ENCODE measurements around the gene ZNF496. TPM values are rescaled to one million over a fixed set of nuclear protein-coding genes. Genes with fewer than 3 reads are reported as not detected.

The ZNF496 gene
- total RNA-seq, 6 experiments from 2014 or later: 3.7 to 5.8 (median 5.3) TPM

GRCh38 chr1:247273013-247273412 is 58.7 kb downstream of the ZNF496 start:
- ATAC-seq: no peak
- TF ChIP-seq CTCF (IDR thresholded peaks at IDR 0.05) (no peak), POLR2A (IDR thresholded peaks at IDR 0.05) (no peak)
- intact Hi-C loops (cut with DNase I): no loop called here
- Histone ChIP-seq H3K36me3 (no peaks in the 10 kb centered on the region), H3K27me3 (no peaks in the 10 kb centered on the region), H3K27ac (no peak overlapping the region), H3K4me3 (no peak overlapping the region), H3K9me3 (no peaks in the 10 kb centered on the region), H3K4me1 (peaks cover 0 to 7% (median 0%) of the 10 kb centered on the region in 4 donors)
- DNase-seq: no peak
- 40% methylated on average over 1 of the region's 1 CpG for WGBS (ENCODE audit: insufficient coverage, low coverage, low lambda C conversion rate, missing lambda C conversion rate)

GRCh38 chr1:247270003-247270402 is 61.7 kb downstream of the ZNF496 start:
- H3K9me3 ChIP-seq: no peaks in the 10 kb centered on the region
- H3K36me3 ChIP-seq: no peaks in the 10 kb centered on the region
- H3K4me1 ChIP-seq: peaks cover 0 to 7% (median 0%) of the 10 kb centered on the region in 4 donors
- WGBS (ENCODE audit: insufficient coverage, low coverage, low lambda C conversion rate, missing lambda C conversion rate): 50% methylated on average over 1 of the region's 1 CpG
- H3K27ac ChIP-seq: no peak overlapping the region
- H3K4me3 ChIP-seq: no peak overlapping the region
- no peak for DNase-seq
- no peaks in the 10 kb centered on the region for H3K27me3 ChIP-seq
- no peak for ATAC-seq
- intact Hi-C loops (cut with DNase I): no loop called here
- TF ChIP-seq POLR2A (IDR thresholded peaks at IDR 0.05): no peak
- no peak for TF ChIP-seq CTCF (IDR thresholded peaks at IDR 0.05)

- TF ChIP-seq POLR2A (IDR thresholded peaks at IDR 0.05): no peak
- TF ChIP-seq CTCF (IDR thresholded peaks at IDR 0.05): no peak
Observed at GRCh38 chr1:247269133-247269532, 62.5 kb downstream of the ZNF496 start.

GRCh38 chr1:247268390-247269045 is 63.1 kb downstream of the ZNF496 start:
- Histone ChIP-seq H3K27me3 (no peaks in the 10 kb centered on the region), H3K9me3 (no peaks in the 10 kb centered on the region), H3K27ac (peak overlapping the region in 1 of 3 donors; percentile 24), H3K4me3 (no peak overlapping the region), H3K4me1 (peaks cover 0 to 7% (median 0%) of the 10 kb centered on the region in 4 donors), H3K36me3 (no peaks in the 10 kb centered on the region)
- TF ChIP-seq POLR2A (IDR thresholded peaks at IDR 0.05): no peak
- TF ChIP-seq CTCF (IDR thresholded peaks at IDR 0.05): no peak
- intact Hi-C loops (cut with DNase I): no loop called here
- 14% methylated on average over 1 of the region's 2 CpGs for WGBS (ENCODE audit: insufficient coverage, low coverage, low lambda C conversion rate, missing lambda C conversion rate)
- peak in 2 of 3 donors; percentile 72 to 73 for DNase-seq
- peak; percentile 35 to 98 (median 92) for ATAC-seq

More at GRCh38 chr1:247269133-247269532, 62.5 kb downstream of the ZNF496 start:
- DNase-seq (no peak), ATAC-seq (peak in 3 of 4 donors; percentile 7 to 59 (median 44))
- intact Hi-C loops (cut with DNase I): no loop called here
- no peaks in the 10 kb centered on the region for H3K27me3 ChIP-seq
- H3K27ac ChIP-seq: peak overlapping the region in 1 of 3 donors; percentile 24
- no peak overlapping the region for H3K4me3 ChIP-seq
- H3K36me3 ChIP-seq: no peaks in the 10 kb centered on the region
- H3K4me1 ChIP-seq: peaks cover 0 to 7% (median 0%) of the 10 kb centered on the region in 4 donors
- H3K9me3 ChIP-seq: no peaks in the 10 kb centered on the region
